K562 (cell line): ENCODE data around the gene GHR.

ENCODE experiments used
- CHD2 ChIP-seq: IDR thresholded peaks from 2 replicates; pipeline ENCODE4 v1.6.1; 2011; ENCODE audit warnings: low read depth, low read length
- ELF1 ChIP-seq: fragments of 200-800 bp; sonication (Bioruptor generic); IDR thresholded peaks from 2 replicates; pipeline ENCODE4 v1.6.1; 2016; ENCODE audit warnings: missing genetic modification characterization, missing compliant biosample characterization
- HDAC2 ChIP-seq: fragments of 450-650 bp; IDR thresholded peaks from 2 replicates; pipeline ENCODE4 v1.6.1; 2016; ENCODE audit warnings: mild to moderate bottlenecking
- NFRKB ChIP-seq: fragments of 450-650 bp; IDR thresholded peaks from 2 replicates; pipeline ENCODE4 v1.6.1; 2016; ENCODE audit warnings: low read depth
- POLR2AphosphoS5 ChIP-seq: IDR thresholded peaks from 2 replicates; pipeline ENCODE4 v1.6.1; 2011; ENCODE audit warnings: mild to moderate bottlenecking, low read depth, low read length, moderate library complexity; ENCODE audit not compliant: control insufficient read depth, insufficient read depth
- SOX6 ChIP-seq: fragments of 450-650 bp; IDR thresholded peaks from 2 replicates; pipeline ENCODE4 v1.6.1; 2014; ENCODE audit warnings: mild to moderate bottlenecking
- TF ChIP-seq, protein P1 (sequence below), 2 experiments: IDR thresholded peaks in 1 of 2; conservative IDR thresholded peaks in 1 of 2; 2 replicates each; pipeline ENCODE4 v1.6.1; 2016; ENCODE audit warnings: low read depth in 2 of 2, mild to moderate bottlenecking in 1 of 2, missing compliant biosample characterization in 1 of 2, missing genetic modification characterization in 1 of 2, moderate library complexity in 1 of 2

DNA sequence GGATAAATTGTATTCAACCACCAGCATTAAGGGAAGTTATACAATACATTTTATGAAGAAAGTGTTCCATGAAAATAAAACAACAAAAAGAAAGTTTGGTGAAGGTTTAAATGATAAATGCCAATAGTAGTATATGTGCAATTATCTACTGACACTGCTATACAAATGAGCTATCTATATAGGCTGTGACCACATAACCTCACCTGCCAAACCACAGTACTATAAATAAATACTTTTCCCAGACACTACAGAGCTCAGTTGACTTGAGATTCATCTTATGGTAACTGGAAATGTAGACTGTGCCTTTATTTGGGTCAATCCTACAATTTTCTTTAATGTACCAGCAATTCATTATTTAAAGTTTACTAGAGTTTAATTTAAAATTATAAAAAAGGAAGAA lies 252.4 kb downstream of the GHR start:
- no peak for TF ChIP-seq HDAC2
- TF ChIP-seq, protein P1, sequence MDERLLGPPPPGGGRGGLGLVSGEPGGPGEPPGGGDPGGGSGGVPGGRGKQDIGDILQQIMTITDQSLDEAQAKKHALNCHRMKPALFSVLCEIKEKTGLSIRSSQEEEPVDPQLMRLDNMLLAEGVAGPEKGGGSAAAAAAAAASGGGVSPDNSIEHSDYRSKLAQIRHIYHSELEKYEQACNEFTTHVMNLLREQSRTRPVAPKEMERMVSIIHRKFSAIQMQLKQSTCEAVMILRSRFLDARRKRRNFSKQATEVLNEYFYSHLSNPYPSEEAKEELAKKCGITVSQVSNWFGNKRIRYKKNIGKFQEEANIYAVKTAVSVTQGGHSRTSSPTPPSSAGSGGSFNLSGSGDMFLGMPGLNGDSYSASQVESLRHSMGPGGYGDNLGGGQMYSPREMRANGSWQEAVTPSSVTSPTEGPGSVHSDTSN (CRISPR knock-in tag; IDR thresholded peaks at IDR 0.05; ENCODE audit: low read depth), result no peak
- TF ChIP-seq, protein P1 (tag; conservative IDR thresholded peaks at IDR 0.05; ENCODE audit: low read depth), result no peak
- no peak for TF ChIP-seq CHD2
- TF ChIP-seq ELF1 (tag), result no peak
- TF ChIP-seq NFRKB, result no peak
- no peak for TF ChIP-seq SOX6
- TF ChIP-seq POLR2AphosphoS5, result no peak
